Bronchial epithelial cell (primary cell): ENCODE measurements around the gene ADH4. TPM values are rescaled to one million over a fixed set of nuclear protein-coding genes. Genes with fewer than 3 reads are reported as not detected.
"Not testable (repeated sequence)": the region's sequence is repeated elsewhere in the genome, so short reads cannot be mapped to it uniquely, and the experiment has no call there.

Source experiments
- DNase-seq: peaks from one replicate; pipeline ENCODE4 v3.0.0-alpha.2; 2010; ENCODE audit warnings: low read depth
- FAIRE-seq: peaks from 2 replicates; lab custom pipeline; 2011; peaks lifted over from hg19 to GRCh38; lab: Jason Lieb, UNC
- H3K27me3 ChIP-seq: 2 replicates; pipeline ENCODE4 v1.5.1; 2011; ENCODE audit warnings: low read length; ENCODE audit not compliant: control insufficient read depth, insufficient read depth
- H3K36me3 ChIP-seq: 2 replicates; pipeline ENCODE4 v1.5.1; 2011; ENCODE audit warnings: low read length; ENCODE audit not compliant: control insufficient read depth, insufficient read depth
- H3K4me3 ChIP-seq: 2 replicates; pipeline ENCODE4 v1.5.1; 2011; ENCODE audit warnings: mild to moderate bottlenecking, low read depth, low read length, control low read depth
- CTCF ChIP-seq: IDR thresholded peaks from 2 replicates; pipeline ENCODE4 v1.5.1; 2011; ENCODE audit warnings: mild to moderate bottlenecking, moderate library complexity, low read length, control low read depth, inconsistent platforms; ENCODE audit not compliant: insufficient read depth, severe bottlenecking
- total RNA-seq: library from RNA; depleted of rRNA; stranded (reverse); fragments of >200 nt; gene quantifications from 2 replicates; pipeline ENCODE4 v1.2.1, GENCODE V29; 2014

ADH4 gene
- total RNA-seq, 1 donor from 2014 or later = not detected

- TF ChIP-seq CTCF = no peak
- DNase-seq = peak; percentile 59
- H3K27me3 ChIP-seq = no peaks in the 10 kb centered on the region
- peaks cover 13% of the 10 kb centered on the region for H3K36me3 ChIP-seq
- no peak for FAIRE-seq
- H3K4me3 ChIP-seq = peak within 1 kb of the TSS; percentile 83
These were observed 55.4 kb downstream of the ADH4 start, which contains the start of gene ADH5 for GRCh38 chr4:99088481-99089365. Gene ADH5, minus strand, starts transcription at chr4:99088788. Its CDS starts 88 bp downstream, at chr4:99088700.

- no peak for TF ChIP-seq CTCF
- FAIRE-seq (no peak), DNase-seq (peak; percentile 70)
- Histone ChIP-seq H3K27me3 (no peaks in the 10 kb centered on the region), H3K36me3 (peaks cover 13% of the 10 kb centered on the region), H3K4me3 (peak overlapping the region; percentile 83)
These were observed 56.1 kb downstream of the ADH4 start for GRCh38 chr4:99088023-99088449.

- FAIRE-seq (no peak), DNase-seq (no peak)
- no peak for TF ChIP-seq CTCF
- no peak overlapping the region for H3K4me3 ChIP-seq
- H3K27me3 ChIP-seq = no peaks in the 10 kb centered on the region
- peaks cover 23% of the 10 kb centered on the region for H3K36me3 ChIP-seq
These were observed 59.5 kb downstream of the ADH4 start for GRCh38 chr4:99084595-99084994.

GRCh38 chr4:99082192-99082591 is 61.9 kb downstream of the ADH4 start:
- no peak for TF ChIP-seq CTCF
- no peak overlapping the region for H3K4me3 ChIP-seq
- no peaks in the 10 kb centered on the region for H3K27me3 ChIP-seq
- FAIRE-seq = no peak
- no peak for DNase-seq
- peaks cover 25% of the 10 kb centered on the region for H3K36me3 ChIP-seq

GRCh38 chr4:99080869-99081268 is 63.2 kb downstream of the ADH4 start:
- not testable (repeated sequence) for FAIRE-seq, DNase-seq, H3K4me3 ChIP-seq, H3K27me3 ChIP-seq
- peaks cover 31% of the 10 kb centered on the region for H3K36me3 ChIP-seq

GRCh38 chr4:99079625-99080295 is 64.3 kb downstream of the ADH4 start:
- FAIRE-seq (no peak), DNase-seq (no peak)
- H3K4me3 ChIP-seq = no peak overlapping the region
- no peak for TF ChIP-seq CTCF
- no peaks in the 10 kb centered on the region for H3K27me3 ChIP-seq
- H3K36me3 ChIP-seq = peaks cover 29% of the 10 kb centered on the region
